A549 (cell line): ENCODE data around the gene LETM1. TPM values are rescaled to one million over a fixed set of nuclear protein-coding genes. Genes with fewer than 3 reads are reported as not detected.

ENCODE experiments used
- ATAC-seq, 2 experiments: fragments of 200-7000 bp in 1 of 2; fragments of >200 bp in 1 of 2; cut with Nextera tagmentation in 1 of 2; cut with Tn5 transposase in 1 of 2; 3 replicates each; pipeline versions ENCODE4 v1.8.0 to v1.9.1; 2018 to 2020; ENCODE audit warnings: mild to moderate bottlenecking in 1 of 2, moderate library complexity in 1 of 2
- CTCF ChIA-PET: fragments of 300-600 bp; sonication (Branson Sonifier 250); formaldehyde crosslinking; extraction: SDS; loops from one replicate; lab custom pipeline; 2021; ENCODE audit warnings: antibody characterized with exemption, inconsistent platforms; lab: Yijun Ruan, JAX
- POLR2A ChIA-PET: fragments of 350-600 bp; formaldehyde crosslinking; extraction: SDS; loops from one replicate; lab custom pipeline; 2021; ENCODE audit warnings: antibody characterized with exemption, inconsistent platforms; lab: Yijun Ruan, JAX
- DNase-seq, 2 experiments: peaks; one replicate each; pipeline versions ENCODE4 v3.0.0 to v3.0.0-alpha.2; 2011 to 2016; ENCODE audit warnings: low read depth in 1 of 2, low spot score in 1 of 2
- FAIRE-seq: peaks from 2 replicates; lab custom pipeline; 2011; peaks lifted over from hg19 to GRCh38; lab: Jason Lieb, UNC
- H3K27ac ChIP-seq, 2 experiments: fragments of >200 bp; sonication (Bioruptor Twin); formaldehyde crosslinking; 3 replicates each; pipeline ENCODE4 v1.5.1; 2016 to 2017
- H3K4me1 ChIP-seq: fragments of >200 bp; sonication (Bioruptor Twin); formaldehyde crosslinking; 3 replicates; pipeline ENCODE4 v1.6.1; 2016
- H3K4me2 ChIP-seq: fragments of >200 bp; sonication (Bioruptor Twin); formaldehyde crosslinking; 3 replicates; pipeline ENCODE4 v1.6.1; 2016
- H3K4me3 ChIP-seq: fragments of >200 bp; sonication (Bioruptor Twin); formaldehyde crosslinking; 3 replicates; pipeline ENCODE4 v1.5.1; 2016
- H3K9me3 ChIP-seq: fragments of >200 bp; sonication (Bioruptor Twin); formaldehyde crosslinking; 3 replicates; pipeline ENCODE4 v1.6.1; 2016
- CBX2 ChIP-seq: fragments of 200-600 bp; sonication (generic); IDR thresholded peaks from 2 replicates; pipeline ENCODE4 v1.6.1; 2016; ENCODE audit warnings: low read depth, mild to moderate bottlenecking, borderline replicate concordance
- CEBPB ChIP-seq, 2 experiments: fragments of >200 bp in 1 of 2; sonication (Bioruptor Twin) in 1 of 2; formaldehyde crosslinking in 1 of 2; IDR thresholded peaks; 2 replicates each; pipeline ENCODE4 v1.6.1; 2012 to 2016
- FOSL2 ChIP-seq, 2 experiments: fragments of 450-650 bp in 1 of 2; fragments of >200 bp in 1 of 2; sonication (Bioruptor Twin) in 1 of 2; formaldehyde crosslinking; IDR thresholded peaks; 2 replicates each; pipeline versions ENCODE4 v1.5.0 to v1.6.1; 2016 to 2020; ENCODE audit warnings: mild to moderate bottlenecking in 1 of 2, moderate library complexity in 1 of 2
- GATA3 ChIP-seq: IDR thresholded peaks from 2 replicates; pipeline ENCODE4 v1.6.1; 2012; ENCODE audit warnings: borderline replicate concordance
- HDAC2 ChIP-seq: fragments of 200-600 bp; sonication (generic); IDR thresholded peaks from 2 replicates; pipeline ENCODE4 v1.6.1; 2016
- HEYL ChIP-seq: fragments of 250-450 bp; sonication (Bioruptor Pico); IDR thresholded peaks from 2 replicates; pipeline ENCODE4 v1.8.0; 2021; ENCODE audit warnings: mild to moderate bottlenecking, moderate library complexity
- HOXB13 ChIP-seq: fragments of 250-450 bp; sonication (Bioruptor Pico); IDR thresholded peaks from 2 replicates; pipeline ENCODE4 v1.5.0; 2020; ENCODE audit warnings: low read depth, mild to moderate bottlenecking, moderate library complexity
- JUN ChIP-seq, 2 experiments: fragments of >200 bp; sonication (Bioruptor Twin); formaldehyde crosslinking; IDR thresholded peaks; 2 replicates in 1 of 2; 3 replicates in 1 of 2; pipeline ENCODE4 v1.6.1; 2016 to 2017
- MAFK ChIP-seq: fragments of 450-650 bp; IDR thresholded peaks from 2 replicates; pipeline ENCODE4 v1.6.1; 2014; ENCODE audit not compliant: partially characterized antibody
- MYC ChIP-seq: IDR thresholded peaks from 2 replicates; pipeline ENCODE4 v1.6.1; 2012; ENCODE audit warnings: mild to moderate bottlenecking, inconsistent platforms, low read length, improper control_type of control experiment, borderline replicate concordance
- PHF8 ChIP-seq: fragments of 200-600 bp; sonication (generic); IDR thresholded peaks from 2 replicates; pipeline ENCODE4 v1.6.1; 2016; ENCODE audit warnings: low read depth, mild to moderate bottlenecking, antibody characterized with exemption, moderate library complexity, borderline replicate concordance
- RARB ChIP-seq: fragments of 250-450 bp; sonication (Bioruptor Pico); IDR thresholded peaks from 2 replicates; pipeline ENCODE4 v1.8.0; 2021; ENCODE audit warnings: mild to moderate bottlenecking, moderate library complexity
- RCOR1 ChIP-seq: fragments of 150-350 bp; IDR thresholded peaks from 2 replicates; pipeline ENCODE4 v1.6.1; 2014; ENCODE audit warnings: antibody characterized with exemption, low read length, low read depth
- RFX5 ChIP-seq: fragments of 450-650 bp; IDR thresholded peaks from 2 replicates; pipeline ENCODE4 v1.7.1; 2014; ENCODE audit warnings: antibody characterized with exemption, mild to moderate bottlenecking, moderate library complexity
- ZC3H11A ChIP-seq: fragments of 450-650 bp; IDR thresholded peaks from 2 replicates; pipeline ENCODE4 v1.6.1; 2014; ENCODE audit warnings: antibody characterized with exemption, mild to moderate bottlenecking
- ZNF302 ChIP-seq: fragments of 250-450 bp; sonication (Bioruptor Pico); IDR thresholded peaks from 2 replicates; pipeline ENCODE4 v1.9.0; 2021; ENCODE audit warnings: inconsistent platforms, mild to moderate bottlenecking, moderate library complexity
- WGBS: methylation state at CpG from one replicate; pipeline ENCODE4 v1.1.6; 2017; ENCODE audit errors: missing lambda C conversion rate; 5-methylcytosine and 5-hydroxymethylcytosine counted together
- polyA plus RNA-seq, 4 experiments: library from polyadenylated mRNA; depleted of rRNA in 3 of 4; stranded (reverse); fragments of >200 nt; fragmentation: RNase III in 1 of 4; extraction: RNeasy Plus Mini Kit Qiagen cat#74134 plus additional on column Dnase treatment in 1 of 4; gene quantifications; 2 replicates in 3 of 4; 3 replicates in 1 of 4; pipeline ENCODE4 v1.2.3, GENCODE V29; 2011 to 2017

LETM1 gene
- polyA plus RNA-seq, 2 of the 4 experiments (the other 2 are of a cell fraction): 18.6 to 29.6 TPM

GRCh38 chr4:1834047-1834775 is 21.7 kb downstream of the LETM1 start:
- FAIRE-seq (no peak), ATAC-seq (no peak), DNase-seq (no peak)
- POLR2A ChIA-PET: interaction anchor here (0.5 kb wide), 1 partner anchor 8 kb away, joined by 3 read pairs; no protein-coding TSS in a partner anchor
- CTCF ChIA-PET: interaction anchor here (0.8 to 3.2 kb wide), 5 partner anchors 7 to 85 kb away, joined by 3 to 13 read pairs (median 3); no protein-coding TSS in a partner anchor
- Histone ChIP-seq H3K4me2 (no peak overlapping the region), H3K4me3 (no peak overlapping the region), H3K4me1 (no peaks in the 10 kb centered on the region), H3K9me3 (no peaks in the 10 kb centered on the region), H3K27ac (no peak overlapping the region)
- TF ChIP-seq PHF8 (no peak), HDAC2 (no peak), RCOR1 (no peak), MAFK (no peak), CBX2 (no peak), MYC (no peak), HOXB13 (CRISPR knock-in tag) (no peak), JUN (IDR thresholded peaks at IDR 0.05) (no peak), FOSL2 (IDR thresholded peaks at IDR 0.05) (no peak), FOSL2 (CRISPR knock-in tag; IDR thresholded peaks at IDR 0.05) (no peak), ZNF302 (CRISPR knock-in tag) (no peak)
- WGBS: 95% methylated on average over 15 of the region's 21 CpGs

- TF ChIP-seq RARB (CRISPR knock-in tag) (no peak), ZC3H11A (no peak), MAFK (no peak), CEBPB (IDR thresholded peaks at IDR 0.05) (no peak), GATA3 (no peak)
- Histone ChIP-seq H3K9me3 (no peaks in the 10 kb centered on the region), H3K27ac (no peak overlapping the region), H3K4me2 (no peak overlapping the region), H3K4me1 (no peaks in the 10 kb centered on the region), H3K4me3 (no peak overlapping the region)
- FAIRE-seq (no peak), ATAC-seq (no peak), DNase-seq (no peak)
- WGBS: 95% methylated on average over 4 of the region's 14 CpGs
- POLR2A ChIA-PET: interaction anchor here (0.5 kb wide), 1 partner anchor 9 kb away, joined by 3 read pairs; no protein-coding TSS in a partner anchor
- CTCF ChIA-PET: interaction anchor here (1.2 to 3.2 kb wide), 7 partner anchors 18 to 86 kb away, joined by 3 to 13 read pairs (median 4); no protein-coding TSS in a partner anchor
Observed at GRCh38 chr4:1833307-1834046, 22.5 kb downstream of the LETM1 start.

GRCh38 chr4:1832690-1833089 is 23.3 kb downstream of the LETM1 start:
- no peak overlapping the region for H3K27ac ChIP-seq
- 96% methylated on average over 18 of the region's 18 CpGs for WGBS
- FAIRE-seq (no peak), ATAC-seq (no peak), DNase-seq (no peak)
- H3K9me3 ChIP-seq: no peaks in the 10 kb centered on the region
- H3K4me1 ChIP-seq: no peaks in the 10 kb centered on the region
- POLR2A ChIA-PET: no interaction called here
- no peak overlapping the region for H3K4me2 ChIP-seq
- TF ChIP-seq HEYL (CRISPR knock-in tag): no peak
- CTCF ChIA-PET: interaction anchor here (1.2 to 2.3 kb wide), 6 partner anchors 17 to 85 kb away, joined by 3 to 13 read pairs (median 4); no protein-coding TSS in a partner anchor
- no peak overlapping the region for H3K4me3 ChIP-seq

GRCh38 chr4:1831331-1831730 is 24.6 kb downstream of the LETM1 start:
- CTCF ChIA-PET: interaction anchor here (1.5 kb wide), 1 partner anchor 21 kb away, joined by 7 read pairs; no protein-coding TSS in a partner anchor
- no peak for DNase-seq
- 100% methylated on average over 3 of the region's 8 CpGs for WGBS
- no peak for FAIRE-seq
- no peaks in the 10 kb centered on the region for H3K9me3 ChIP-seq
- no peak for ATAC-seq
- H3K4me2 ChIP-seq: no peak overlapping the region
- no peak overlapping the region for H3K4me3 ChIP-seq
- H3K4me1 ChIP-seq: no peaks in the 10 kb centered on the region
- no peak overlapping the region for H3K27ac ChIP-seq
- TF ChIP-seq RFX5: no peak
- TF ChIP-seq, all 56 proteins: peak for 0
- POLR2A ChIA-PET: no interaction called here
